Activated CD8-positive, alpha-beta T cell treated with anti-CD3 and anti-CD28 coated beads, Interleukin-2, amount 10 ng/mL, durations not matched to agents 7 days and 5 days (primary cell): Measurements from ENCODE around the gene RETREG3. TPM values are rescaled to one million over a fixed set of nuclear protein-coding genes. Genes with fewer than 3 reads are reported as not detected.
A peak's percentile ranks its signal among the peaks of the same experiment; 100 is the strongest.

Source experiments
- ATAC-seq: fragments of 150-1000 bp; cut with Tn5 transposase; one replicate; pipeline ENCODE4 v1.10.0; 2021; ENCODE audit warnings: moderate library complexity
- CTCF ChIA-PET: fragments of 350-600 bp; sonication (Branson Sonifier 250); formaldehyde crosslinking; loops from one replicate; lab custom pipeline; 2021; ENCODE audit warnings: antibody characterized with exemption; lab: Charles Lee
- POLR2A ChIA-PET: fragments of 350-600 bp; sonication (Branson Sonifier 250); formaldehyde crosslinking; loops from one replicate; lab custom pipeline; 2021; ENCODE audit warnings: antibody characterized with exemption; lab: Charles Lee
- DNase-seq: peaks from one replicate; pipeline ENCODE4 v3.0.0-alpha.2; 2020
- H3K27ac Mint-ChIP-seq: one replicate; pipeline ENCODE4 v1.8.0; 2021; ENCODE audit warnings: mild to moderate bottlenecking, mixed read lengths
- H3K27me3 Mint-ChIP-seq: one replicate; pipeline ENCODE4 v1.8.0; 2021; ENCODE audit warnings: low read depth, mixed read lengths
- H3K36me3 Mint-ChIP-seq: one replicate; pipeline ENCODE4 v1.8.0; 2021; ENCODE audit warnings: low read depth, mixed read lengths
- H3K4me1 Mint-ChIP-seq: one replicate; pipeline ENCODE4 v1.8.0; 2021; ENCODE audit warnings: low read depth, mixed read lengths
- H3K4me3 Mint-ChIP-seq: one replicate; pipeline ENCODE4 v1.8.0; 2021; ENCODE audit warnings: mild to moderate bottlenecking, mixed read lengths
- H3K9me3 Mint-ChIP-seq: one replicate; pipeline ENCODE4 v1.8.0; 2022; ENCODE audit warnings: mixed read lengths; ENCODE audit not compliant: insufficient read depth
- total RNA-seq, 2 experiments: library from RNA; stranded (reverse); gene quantifications; one replicate each; pipeline ENCODE4 v1.2.3, GENCODE V29; 2021

Gene RETREG3, protein sequence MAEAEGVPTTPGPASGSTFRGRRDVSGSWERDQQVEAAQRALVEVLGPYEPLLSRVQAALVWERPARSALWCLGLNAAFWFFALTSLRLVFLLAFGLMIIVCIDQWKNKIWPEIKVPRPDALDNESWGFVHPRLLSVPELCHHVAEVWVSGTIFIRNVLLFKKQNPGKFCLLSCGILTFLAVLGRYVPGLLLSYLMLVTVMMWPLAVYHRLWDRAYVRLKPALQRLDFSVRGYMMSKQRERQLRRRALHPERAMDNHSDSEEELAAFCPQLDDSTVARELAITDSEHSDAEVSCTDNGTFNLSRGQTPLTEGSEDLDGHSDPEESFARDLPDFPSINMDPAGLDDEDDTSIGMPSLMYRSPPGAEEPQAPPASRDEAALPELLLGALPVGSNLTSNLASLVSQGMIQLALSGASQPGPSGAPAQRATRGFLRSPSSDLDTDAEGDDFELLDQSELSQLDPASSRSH
- 10 to 100 TPM; 53.6 to 54.7 TPM for total RNA-seq

DNA sequence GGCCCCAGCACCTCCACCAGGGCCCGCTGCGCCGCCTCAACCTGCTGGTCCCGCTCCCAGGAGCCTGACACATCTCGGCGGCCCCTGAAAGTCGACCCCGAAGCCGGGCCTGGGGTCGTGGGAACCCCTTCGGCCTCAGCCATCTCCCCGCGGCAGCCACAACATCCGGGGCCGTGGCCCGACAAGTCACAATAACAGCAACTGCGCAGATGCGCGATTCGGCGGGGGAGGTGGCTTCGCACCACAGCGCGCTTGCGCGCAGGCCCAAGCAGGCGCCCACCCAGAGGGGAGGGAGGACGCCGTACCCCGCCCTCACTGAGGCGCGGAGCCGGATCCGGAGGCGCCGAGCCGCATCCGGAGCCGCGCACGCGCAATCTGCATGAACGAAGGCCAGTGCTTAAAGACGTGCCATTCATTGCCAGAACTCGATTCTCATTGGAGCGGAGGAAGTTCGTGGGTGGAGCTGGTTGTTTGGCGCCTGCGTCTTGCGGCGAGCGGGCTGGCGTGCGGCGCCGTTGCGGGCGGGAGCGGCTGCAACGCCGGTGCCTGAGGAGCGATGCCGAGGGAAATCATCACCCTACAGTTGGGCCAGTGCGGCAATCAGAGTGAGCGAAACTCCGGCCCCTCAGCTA, at the start of gene RETREG3, which contains the start of gene TUBG1:
Gene RETREG3, minus strand, starts transcription at position 193 of the 632 bp plus-strand sequence. Its CDS starts 50 bp downstream, at position 143.
Gene TUBG1, plus strand, starts transcription at position 502 of the 632 bp plus-strand sequence. Its CDS starts 55 bp downstream, at position 557.
- ATAC-seq (peak; percentile 92), DNase-seq (peak; percentile 99)
- H3K36me3 Mint-ChIP-seq = peaks cover 35% of the 10 kb centered on the region
- no peaks in the 10 kb centered on the region for H3K9me3 Mint-ChIP-seq
- ChIA-PET POLR2A (interaction anchor here (0.7 to 2.6 kb wide), 14 partner anchors 10 to 692 kb away, joined by 3 to 17 read pairs (median 4); partner anchors contain the start of genes PSMC3IP and VPS25), CTCF (interaction anchor here (0.6 to 4.4 kb wide), 16 partner anchors 9 to 388 kb away, joined by 3 to 72 read pairs (median 5); partner anchors contain the start of genes BECN1, CCR10, PLEKHH3 and PSMC3IP)
- H3K27me3 Mint-ChIP-seq = no peaks in the 10 kb centered on the region
- peak within 1 kb of the TSS; percentile 97 for H3K27ac Mint-ChIP-seq
- H3K4me1 Mint-ChIP-seq = peaks cover 42% of the 10 kb centered on the region
- H3K4me3 Mint-ChIP-seq = peak within 1 kb of the TSS; percentile 100

DNA sequence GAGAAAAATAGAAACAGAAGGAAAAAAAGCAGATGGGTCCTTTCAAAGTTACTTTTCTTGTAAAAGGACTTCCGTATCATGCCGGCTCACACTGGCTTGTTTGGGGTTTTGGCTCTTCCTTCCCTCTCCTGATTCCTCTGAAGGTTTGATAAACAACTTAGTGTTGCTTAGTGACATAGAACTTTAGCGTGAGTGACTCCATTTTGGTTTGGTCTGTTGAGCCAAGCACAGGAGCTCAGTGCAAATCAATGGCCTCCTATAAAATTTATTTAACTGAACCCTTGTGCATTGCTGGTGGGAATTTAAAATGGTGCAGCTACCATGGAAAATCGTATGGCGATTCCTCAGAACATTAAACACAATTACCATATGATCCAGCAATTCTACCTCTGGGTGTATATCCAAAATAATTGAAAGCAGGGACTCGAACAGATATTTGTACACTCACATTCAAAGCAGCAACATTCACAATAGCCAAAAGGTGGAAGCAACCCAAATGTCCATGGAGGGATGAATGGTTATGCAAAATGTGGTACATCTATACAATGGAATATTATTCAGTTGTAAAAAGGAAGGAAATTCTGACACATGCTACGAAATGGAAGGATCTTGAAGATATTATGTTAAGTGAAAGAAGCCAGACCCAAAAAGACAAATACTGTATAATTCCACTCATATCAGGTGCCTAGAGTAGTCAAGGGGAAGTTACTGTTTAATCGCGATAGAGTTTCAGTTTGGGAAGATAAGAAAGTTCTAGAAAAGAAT, 48.8 kb upstream of the RETREG3 start:
- CTCF ChIA-PET = interaction anchor here (0.9 kb wide), 1 partner anchor 80 kb away, joined by 4 read pairs; no protein-coding TSS in a partner anchor
- Mint-ChIP-seq H3K27me3 (peaks cover 15% of the 10 kb centered on the region), H3K27ac (peak overlapping the region; percentile 1), H3K9me3 (no peaks in the 10 kb centered on the region), H3K4me1 (peaks cover 25% of the 10 kb centered on the region), H3K4me3 (peak overlapping the region; percentile 15), H3K36me3 (peaks cover 3% of the 10 kb centered on the region)
- POLR2A ChIA-PET = interaction anchor here (1.0 kb wide), 1 partner anchor 43 kb away, joined by 3 read pairs; no protein-coding TSS in a partner anchor
- ATAC-seq (no peak), DNase-seq (no peak)

DNA sequence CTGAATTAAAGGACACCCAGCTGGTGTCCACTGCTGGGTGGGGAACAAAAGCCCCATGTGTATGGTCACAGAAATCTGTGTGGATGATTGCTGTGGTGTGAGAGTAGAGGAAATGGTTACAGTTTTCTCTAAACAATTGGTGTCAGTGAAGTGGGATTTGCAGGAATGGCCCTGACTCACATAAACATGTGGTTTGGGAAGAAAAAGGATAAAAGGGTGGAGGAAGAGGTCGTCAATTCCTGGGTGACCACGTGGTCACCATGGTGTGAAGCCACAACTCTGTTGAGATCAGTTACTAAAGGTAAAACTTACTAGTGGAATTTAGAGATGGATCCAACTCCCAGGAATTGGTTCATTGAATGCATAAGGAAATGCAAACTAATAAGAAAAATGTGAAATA, 46.4 kb upstream of the RETREG3 start:
- ATAC-seq (no peak), DNase-seq (no peak)
- Mint-ChIP-seq H3K4me3 (no peak overlapping the region), H3K9me3 (no peaks in the 10 kb centered on the region), H3K27me3 (peaks cover 18% of the 10 kb centered on the region), H3K36me3 (peaks cover 3% of the 10 kb centered on the region), H3K4me1 (peaks cover 25% of the 10 kb centered on the region), H3K27ac (no peak overlapping the region)
- ChIA-PET CTCF (no interaction called here), POLR2A (no interaction called here)

DNA sequence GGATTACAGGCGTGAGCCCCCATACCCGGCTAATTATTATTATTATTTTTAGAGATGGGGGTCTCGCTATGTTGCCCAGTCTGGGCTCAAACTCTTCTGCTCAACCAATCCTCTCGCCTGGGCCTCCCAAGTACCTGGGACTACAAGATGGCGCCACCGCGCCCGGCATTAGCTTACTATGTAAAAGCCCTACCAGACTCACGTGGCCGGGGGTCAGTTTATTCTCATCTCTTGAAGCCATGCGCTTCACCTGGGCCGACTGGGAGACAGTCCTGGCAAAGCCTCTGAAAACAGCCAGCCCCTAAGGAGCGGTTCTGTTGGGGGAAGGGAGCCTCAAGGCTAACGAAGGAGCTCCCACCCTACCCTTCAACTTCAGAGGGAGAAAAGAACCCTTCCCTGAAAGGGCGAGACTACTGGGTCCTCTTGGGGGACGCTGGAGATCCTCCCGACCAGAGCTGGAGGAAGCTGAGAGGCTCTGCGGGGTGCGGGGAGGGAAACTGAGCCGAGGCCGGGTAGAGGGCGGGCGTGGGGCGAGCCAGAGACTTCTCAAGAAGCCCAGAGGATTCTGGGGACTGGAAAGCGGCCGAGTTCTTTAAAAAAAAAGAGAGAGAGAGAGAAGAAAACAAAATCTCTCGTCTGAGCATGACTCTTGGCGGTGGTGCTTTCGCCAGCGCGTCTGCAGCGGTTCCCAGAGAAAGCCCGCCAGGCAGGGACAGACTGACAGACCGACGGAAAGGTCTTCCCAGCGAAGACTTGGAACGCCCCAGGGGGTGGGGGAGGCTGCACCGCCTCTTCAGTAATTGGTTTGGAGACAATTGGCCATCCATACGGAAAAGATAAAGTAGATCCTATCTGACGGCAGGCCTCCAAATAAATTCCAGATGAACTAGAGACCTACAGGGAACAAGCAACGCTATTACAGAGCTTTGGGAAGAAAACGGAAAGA, 44.3 kb upstream of the RETREG3 start:
- Mint-ChIP-seq H3K4me1 (peaks cover 14% of the 10 kb centered on the region), H3K27ac (no peak overlapping the region), H3K4me3 (no peak overlapping the region), H3K36me3 (no peaks in the 10 kb centered on the region), H3K9me3 (no peaks in the 10 kb centered on the region), H3K27me3 (peaks cover 21% of the 10 kb centered on the region)
- DNase-seq = no peak
- ChIA-PET CTCF (interaction anchor here (0.6 to 1.0 kb wide), 2 partner anchors 21 to 58 kb away, joined by 3 to 4 read pairs; no protein-coding TSS in a partner anchor), POLR2A (no interaction called here)
- ATAC-seq = no peak

DNA sequence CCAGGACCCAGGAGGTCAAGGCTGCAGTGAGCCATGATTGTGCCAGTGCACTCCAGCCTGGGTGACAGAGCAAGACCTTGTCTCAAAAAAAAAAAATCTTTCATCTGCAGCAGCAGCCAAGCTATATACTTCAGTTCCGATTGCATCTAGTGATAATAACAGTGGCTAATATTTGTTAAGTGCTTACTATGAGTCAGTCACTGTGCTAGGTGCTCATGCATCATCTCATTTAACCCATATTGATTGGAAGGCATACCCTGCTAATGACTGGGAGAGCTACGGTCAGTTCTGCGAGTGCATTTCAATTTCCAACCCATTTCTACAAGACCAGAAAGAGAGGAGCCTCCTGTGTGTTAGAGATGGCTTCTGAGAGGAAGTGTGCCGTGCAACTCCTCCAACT, 42.2 kb upstream of the RETREG3 start:
- Mint-ChIP-seq H3K36me3 (no peaks in the 10 kb centered on the region), H3K4me1 (peaks cover 17% of the 10 kb centered on the region), H3K4me3 (no peak overlapping the region), H3K27me3 (peaks cover 25% of the 10 kb centered on the region), H3K9me3 (no peaks in the 10 kb centered on the region), H3K27ac (no peak overlapping the region)
- ChIA-PET POLR2A (interaction anchor here (1.0 kb wide), 1 partner anchor 78 kb away, joined by 8 read pairs; no protein-coding TSS in a partner anchor), CTCF (no interaction called here)
- DNase-seq = no peak
- ATAC-seq = no peak

DNA sequence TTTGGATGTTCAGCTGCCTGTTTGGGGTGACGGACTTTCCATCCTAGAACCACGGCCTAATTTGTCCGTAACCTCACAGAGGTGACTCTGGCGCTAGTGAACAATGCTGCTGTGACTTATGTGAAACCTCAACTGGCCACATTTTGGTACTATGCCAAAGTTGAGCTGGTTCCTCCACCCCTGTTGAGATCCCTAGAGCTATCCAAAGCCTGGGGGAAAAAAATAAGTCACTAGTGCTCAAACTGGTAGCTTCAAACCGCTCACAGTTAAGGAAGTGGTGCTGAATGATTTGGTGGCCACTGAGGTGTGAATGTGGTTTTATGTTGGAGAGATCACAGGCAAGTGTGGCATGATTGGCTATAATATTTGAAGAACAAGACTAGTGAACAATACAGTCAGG, 38.6 kb upstream of the RETREG3 start:
- Mint-ChIP-seq H3K27me3 (peaks cover 10% of the 10 kb centered on the region), H3K9me3 (no peaks in the 10 kb centered on the region), H3K27ac (no peak overlapping the region), H3K4me1 (peaks cover 7% of the 10 kb centered on the region), H3K4me3 (no peak overlapping the region), H3K36me3 (no peaks in the 10 kb centered on the region)
- CTCF ChIA-PET = interaction anchor here (0.7 to 1.2 kb wide), 2 partner anchors 39 to 292 kb away, joined by 3 read pairs; partner anchors contain the start of genes RETREG3 and TUBG1
- POLR2A ChIA-PET = no interaction called here
- no peak for DNase-seq
- ATAC-seq = no peak

DNA sequence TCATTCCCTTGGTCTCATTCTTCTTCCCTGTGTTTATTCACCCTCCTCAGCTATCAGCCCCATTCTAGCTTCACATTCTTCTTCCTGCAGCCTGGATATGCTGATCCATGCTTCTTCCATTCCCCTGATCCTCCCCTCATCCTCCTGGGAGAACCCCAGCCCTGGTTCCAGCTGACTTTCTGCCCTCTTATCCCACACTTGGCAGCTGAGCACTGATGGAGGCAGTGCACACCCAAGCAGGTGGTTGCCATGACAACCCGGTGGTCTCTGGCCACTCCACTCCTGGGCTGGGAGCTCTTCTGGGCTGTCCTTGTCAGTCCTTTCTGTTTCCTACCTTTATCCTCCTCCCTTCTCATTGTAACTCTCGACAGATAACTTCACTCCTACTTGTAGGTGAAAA, 33.2 kb upstream of the RETREG3 start:
- CTCF ChIA-PET = no interaction called here
- Mint-ChIP-seq H3K27ac (no peak overlapping the region), H3K36me3 (no peaks in the 10 kb centered on the region), H3K27me3 (peaks cover 3% of the 10 kb centered on the region), H3K4me3 (no peak overlapping the region), H3K9me3 (no peaks in the 10 kb centered on the region), H3K4me1 (no peaks in the 10 kb centered on the region)
- DNase-seq (no peak), ATAC-seq (no peak)
- POLR2A ChIA-PET = no interaction called here

DNA sequence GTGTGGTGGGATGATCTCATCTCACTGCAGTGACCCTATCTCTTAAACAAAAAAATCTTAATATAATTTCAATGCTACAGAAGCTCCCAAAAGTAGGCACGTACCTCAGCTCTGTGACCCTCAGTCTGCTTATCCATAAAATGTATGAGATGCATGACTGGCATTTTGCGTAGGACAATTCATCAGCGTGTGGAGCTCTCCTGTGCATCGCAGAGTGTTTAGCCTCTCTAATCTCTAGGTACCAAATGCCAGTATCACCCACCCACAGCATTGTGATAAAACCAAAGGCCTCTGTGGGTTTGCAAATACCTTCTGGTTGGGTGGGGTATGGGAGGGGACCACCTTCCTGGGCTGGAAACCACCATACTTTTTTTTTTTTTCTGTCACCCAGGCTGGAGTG, 30.9 kb upstream of the RETREG3 start:
- H3K4me1 Mint-ChIP-seq = no peaks in the 10 kb centered on the region
- ATAC-seq (no peak), DNase-seq (no peak)
- H3K9me3 Mint-ChIP-seq = no peaks in the 10 kb centered on the region
- CTCF ChIA-PET = no interaction called here
- no peak overlapping the region for H3K4me3 Mint-ChIP-seq
- peaks cover 6% of the 10 kb centered on the region for H3K27me3 Mint-ChIP-seq
- H3K36me3 Mint-ChIP-seq = no peaks in the 10 kb centered on the region
- POLR2A ChIA-PET = interaction anchor here (0.6 kb wide), 1 partner anchor 118 kb away, joined by 3 read pairs; no protein-coding TSS in a partner anchor
- H3K27ac Mint-ChIP-seq = no peak overlapping the region

DNA sequence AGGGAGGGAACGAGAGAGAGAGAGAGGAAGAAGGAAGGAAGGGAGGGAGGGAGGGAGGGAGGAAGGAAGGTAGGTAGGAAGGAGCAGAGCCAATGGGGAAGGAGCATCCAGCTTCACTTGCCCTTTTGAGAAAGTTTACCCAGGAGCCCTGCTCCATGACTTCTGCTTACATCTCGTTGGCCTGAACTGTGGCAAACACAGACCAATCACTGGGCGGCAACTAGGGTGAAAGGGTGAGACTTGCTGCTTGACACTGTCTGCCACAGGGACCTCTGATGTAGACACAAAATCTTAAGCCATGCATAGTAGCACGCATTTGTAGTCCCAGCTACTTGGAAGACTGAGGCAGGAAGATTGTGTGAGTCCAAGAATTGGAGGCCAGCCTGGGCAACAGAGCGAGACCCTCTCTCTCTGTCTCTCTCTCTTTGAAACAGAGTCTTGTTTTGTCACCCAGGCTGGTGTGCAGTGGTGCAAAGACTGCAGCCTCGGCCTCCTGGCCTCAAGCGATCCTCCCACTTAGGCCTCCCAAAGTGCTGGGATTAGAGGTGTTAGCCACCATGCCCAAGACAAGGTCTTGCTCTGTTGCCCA, 30.4 kb upstream of the RETREG3 start:
- ChIA-PET CTCF (no interaction called here), POLR2A (interaction anchor here (0.6 kb wide), 1 partner anchor 119 kb away, joined by 3 read pairs; no protein-coding TSS in a partner anchor)
- DNase-seq (no peak), ATAC-seq (no peak)
- Mint-ChIP-seq H3K9me3 (no peaks in the 10 kb centered on the region), H3K27ac (no peak overlapping the region), H3K36me3 (no peaks in the 10 kb centered on the region), H3K4me1 (no peaks in the 10 kb centered on the region), H3K4me3 (no peak overlapping the region), H3K27me3 (peaks cover 6% of the 10 kb centered on the region)

DNA sequence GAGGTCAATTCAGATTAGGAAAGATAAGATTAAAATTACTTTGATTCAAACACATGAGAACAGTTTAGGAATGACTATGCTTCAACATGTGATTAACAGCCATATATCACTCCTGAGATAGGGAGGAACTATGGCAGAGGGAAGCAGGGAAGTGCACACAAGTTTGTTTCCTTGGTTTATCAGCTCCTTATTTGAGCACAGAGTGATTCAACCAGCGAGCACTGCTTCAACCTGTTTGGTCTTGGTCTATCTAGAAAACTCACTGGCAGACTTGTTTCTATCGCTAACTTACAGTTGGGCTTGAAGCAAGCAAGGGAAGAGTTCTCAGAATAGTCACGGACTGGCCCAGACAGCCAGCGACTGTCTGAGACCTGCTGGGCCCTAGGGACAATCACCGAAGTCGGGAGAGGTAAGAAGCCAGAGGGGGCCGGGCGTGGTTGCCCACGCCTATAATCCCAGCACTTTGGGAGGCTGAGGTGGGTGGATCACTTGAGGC, 23.8 kb upstream of the RETREG3 start:
- ChIA-PET POLR2A (no interaction called here), CTCF (no interaction called here)
- DNase-seq (no peak), ATAC-seq (no peak)
- Mint-ChIP-seq H3K9me3 (no peaks in the 10 kb centered on the region), H3K4me3 (no peak overlapping the region), H3K4me1 (no peaks in the 10 kb centered on the region), H3K27me3 (peaks cover 3% of the 10 kb centered on the region), H3K27ac (no peak overlapping the region), H3K36me3 (no peaks in the 10 kb centered on the region)
